Stimulated activated CD4-positive, alpha-beta T cell treated with anti-CD3 and anti-CD28 coated beads, Interleukin-2, amount 100 ng/mL, for 4 hours (primary cell): ENCODE results near the gene NOC3L.
"Not testable (repeated sequence)": the region's sequence is repeated elsewhere in the genome, so short reads cannot be mapped to it uniquely, and the experiment has no call there.

Source experiments
- DNase-seq: peaks from one replicate; pipeline ENCODE4 v3.0.0-alpha.2; 2020; ENCODE audit warnings: low read depth

The NOC3L gene

GRCh38 chr10:94362360-94363250 is at the start of gene NOC3L:
Gene NOC3L, minus strand, starts transcription at chr10:94362939. Its CDS starts 101 bp downstream, at chr10:94362838.
- peak; percentile 96 for DNase-seq

GRCh38 chr10:94412449-94412848 is 49.7 kb upstream of the NOC3L start:
- DNase-seq: no peak

GRCh38 chr10:94411304-94411703 is 48.6 kb upstream of the NOC3L start:
- DNase-seq: no peak

GRCh38 chr10:94409021-94409657 is 46.4 kb upstream of the NOC3L start:
- DNase-seq: no peak

GRCh38 chr10:94407668-94408067 is 44.9 kb upstream of the NOC3L start:
- DNase-seq: no peak

- DNase-seq: no peak
Observed at GRCh38 chr10:94405406-94405805, 42.7 kb upstream of the NOC3L start.

GRCh38 chr10:94403380-94404213 is 40.9 kb upstream of the NOC3L start:
- DNase-seq: no peak

GRCh38 chr10:94402843-94403379 is 40.2 kb upstream of the NOC3L start:
- no peak for DNase-seq

GRCh38 chr10:94402204-94402842 is 39.6 kb upstream of the NOC3L start, which contains the start of gene TBC1D12:
Gene TBC1D12, plus strand, starts transcription at chr10:94402541. Its CDS starts 73 bp downstream, at chr10:94402614.
- DNase-seq: no peak

GRCh38 chr10:94398762-94399161 is 36.0 kb upstream of the NOC3L start:
- DNase-seq: no peak

- DNase-seq: no peak
Observed at GRCh38 chr10:94397549-94398370, 35.0 kb upstream of the NOC3L start.

- not testable (repeated sequence) for DNase-seq
Observed at GRCh38 chr10:94392117-94392516, 29.4 kb upstream of the NOC3L start.

GRCh38 chr10:94385733-94386132 is 23.0 kb upstream of the NOC3L start:
- not testable (repeated sequence) for DNase-seq

GRCh38 chr10:94383530-94383929 is 20.8 kb upstream of the NOC3L start:
- DNase-seq: no peak

GRCh38 chr10:94376865-94377264 is 14.1 kb upstream of the NOC3L start:
- DNase-seq: no peak

- DNase-seq: no peak
Observed at GRCh38 chr10:94375374-94375773, 12.6 kb upstream of the NOC3L start.

GRCh38 chr10:94370501-94370900 is 7.8 kb upstream of the NOC3L start:
- no peak for DNase-seq

- DNase-seq: no peak
Observed at GRCh38 chr10:94366382-94366781, 3.6 kb upstream of the NOC3L start.

GRCh38 chr10:94364482-94364881 is 1.7 kb upstream of the NOC3L start:
- no peak for DNase-seq

GRCh38 chr10:94363251-94363565 is 469 bp upstream of the NOC3L start:
- DNase-seq: no peak
